ENCODE results near the gene EIF5AL1. TPM values are rescaled to one million over a fixed set of nuclear protein-coding genes. Genes with fewer than 3 reads are reported as not detected.

The EIF5AL1 gene
- total RNA-seq, 1 experiment from 2014 or later = 0.39 TPM

DNA sequence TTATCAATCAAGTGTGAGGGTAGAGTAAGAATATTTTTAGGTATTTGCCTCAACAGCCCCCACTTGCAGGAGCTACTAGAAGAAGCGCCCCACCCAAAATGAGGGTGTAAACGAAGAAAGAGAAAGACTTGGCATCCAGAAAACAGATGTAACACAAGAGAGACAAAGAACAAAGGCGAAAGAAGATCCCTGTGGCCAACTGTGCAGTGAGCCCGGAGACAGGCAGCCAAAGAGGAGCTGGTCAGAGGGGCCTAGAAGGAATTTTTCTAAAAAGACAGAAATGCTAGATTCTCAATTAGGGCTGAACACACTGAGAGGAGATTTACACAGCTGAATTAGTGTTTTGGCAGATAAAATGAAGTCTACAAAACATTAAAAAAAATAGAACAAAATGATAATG lies 29.6 kb upstream of the EIF5AL1 start:
- H2BK120ac ChIP-seq (ENCODE audit: low read depth, low read length, poor library complexity, severe bottlenecking) = no peak overlapping the region
- H3K4ac ChIP-seq (ENCODE audit: low read depth, low read length) = no peak overlapping the region
- H3K18ac ChIP-seq (ENCODE audit: insufficient read length, low read depth, low read length) = no peak overlapping the region
- Mint-ChIP-seq H3K4me1 (peaks cover 0 to 4% of the 10 kb centered on the region in 2 experiments), H3K36me3 (ENCODE audit: insufficient read depth in 1 of 3, low read depth in 3 of 3) (no peaks in the 10 kb centered on the region), H3K27ac (no peak overlapping the region), H3K27me3 (ENCODE audit: low read depth) (peaks cover 16% of the 10 kb centered on the region), H3K9me3 (peaks cover 0 to 4% of the 10 kb centered on the region in 2 experiments; a peak in 1 of 5 replicates), H3K4me3 (no peak overlapping the region)
- no peak overlapping the region for H2AFZ ChIP-seq (ENCODE audit: low read length)
- no peak overlapping the region for H4K8ac ChIP-seq (replicated peaks; ENCODE audit: insufficient read length, low read depth, low read length)
- no peak overlapping the region for H3K14ac ChIP-seq (ENCODE audit: insufficient read depth, low read length)
- H4K5ac ChIP-seq (ENCODE audit: insufficient read length, low read depth, low read length) = no peak overlapping the region
- no peak overlapping the region for H3T11ph ChIP-seq (ENCODE audit: low read length)
- no peaks in the 10 kb centered on the region for H3K9me3 ChIP-seq (ENCODE audit: control insufficient read depth, low read depth, low read length)
- H2BK12ac ChIP-seq (ENCODE audit: insufficient read length, low read depth, low read length) = no peak overlapping the region
- H4K91ac ChIP-seq (ENCODE audit: insufficient read length, low read depth, low read length) = no peak overlapping the region
- no peaks in the 10 kb centered on the region for H3K79me2 ChIP-seq (ENCODE audit: insufficient read depth, low read length)
- H3K9ac ChIP-seq (ENCODE audit: extremely low read depth, insufficient read length, low read length) = no peak overlapping the region
- H2BK5ac ChIP-seq (ENCODE audit: insufficient read length, low read length) = no peak overlapping the region
- H3K79me1 ChIP-seq (ENCODE audit: insufficient read depth, low read depth, low read length, poor library complexity, severe bottlenecking) = no peaks in the 10 kb centered on the region
- no peak for DNase-seq
- TF ChIP-seq, protein P1, sequence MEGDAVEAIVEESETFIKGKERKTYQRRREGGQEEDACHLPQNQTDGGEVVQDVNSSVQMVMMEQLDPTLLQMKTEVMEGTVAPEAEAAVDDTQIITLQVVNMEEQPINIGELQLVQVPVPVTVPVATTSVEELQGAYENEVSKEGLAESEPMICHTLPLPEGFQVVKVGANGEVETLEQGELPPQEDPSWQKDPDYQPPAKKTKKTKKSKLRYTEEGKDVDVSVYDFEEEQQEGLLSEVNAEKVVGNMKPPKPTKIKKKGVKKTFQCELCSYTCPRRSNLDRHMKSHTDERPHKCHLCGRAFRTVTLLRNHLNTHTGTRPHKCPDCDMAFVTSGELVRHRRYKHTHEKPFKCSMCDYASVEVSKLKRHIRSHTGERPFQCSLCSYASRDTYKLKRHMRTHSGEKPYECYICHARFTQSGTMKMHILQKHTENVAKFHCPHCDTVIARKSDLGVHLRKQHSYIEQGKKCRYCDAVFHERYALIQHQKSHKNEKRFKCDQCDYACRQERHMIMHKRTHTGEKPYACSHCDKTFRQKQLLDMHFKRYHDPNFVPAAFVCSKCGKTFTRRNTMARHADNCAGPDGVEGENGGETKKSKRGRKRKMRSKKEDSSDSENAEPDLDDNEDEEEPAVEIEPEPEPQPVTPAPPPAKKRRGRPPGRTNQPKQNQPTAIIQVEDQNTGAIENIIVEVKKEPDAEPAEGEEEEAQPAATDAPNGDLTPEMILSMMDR (conservative IDR thresholded peaks at IDR 0.05) = no peak
- H3K27me3 ChIP-seq (ENCODE audit: insufficient read depth, low read length) = no peaks in the 10 kb centered on the region
- H3K4me2 ChIP-seq (ENCODE audit: insufficient read depth, insufficient read length, low read length) = no peak overlapping the region
- H4K20me1 ChIP-seq (ENCODE audit: control insufficient read depth, insufficient read depth, insufficient read length) = no peaks in the 10 kb centered on the region
- H3K4me1 ChIP-seq (ENCODE audit: insufficient read depth, low read length) = no peaks in the 10 kb centered on the region
- no peak overlapping the region for H2AK5ac ChIP-seq (ENCODE audit: insufficient read length, low read length)
- no peaks in the 10 kb centered on the region for H3K23me2 ChIP-seq (ENCODE audit: insufficient read length, low read depth, low read length, poor library complexity, severe bottlenecking)
- no CpG with 5 or more reads among the region's 4 CpGs for WGBS (ENCODE audit: extremely low coverage, insufficient read length, low lambda C conversion rate)
- no peak overlapping the region for H3K56ac ChIP-seq (ENCODE audit: insufficient read length, low read depth, low read length)
- no peak overlapping the region for H2BK20ac ChIP-seq (ENCODE audit: low read depth, low read length, poor library complexity, severe bottlenecking)
- no peak overlapping the region for H2BK15ac ChIP-seq (ENCODE audit: low read depth, low read length)
- H3K27ac ChIP-seq (ENCODE audit: insufficient read length, low read depth, low read length) = no peak overlapping the region
- H3K23ac ChIP-seq (ENCODE audit: insufficient read length, low read depth, low read length) = no peak overlapping the region
